Activated CD8-positive, alpha-beta T cell treated with anti-CD3 and anti-CD28 coated beads for 36 hours (primary cell): ENCODE measurements around the gene LAD1. TPM values are rescaled to one million over a fixed set of nuclear protein-coding genes. Genes with fewer than 3 reads are reported as not detected.

Source experiments
- ATAC-seq: fragments of 200-7000 bp; cut with Tn5 transposase; one replicate; pipeline ENCODE4 v1.10.0; 2021; ENCODE audit warnings: mild to moderate bottlenecking, moderate library complexity
- CTCF ChIA-PET: fragments of 350-600 bp; sonication (Branson Sonifier 250); formaldehyde crosslinking; loops from one replicate; lab custom pipeline; 2021; ENCODE audit warnings: antibody characterized with exemption; lab: Charles Lee
- POLR2A ChIA-PET: fragments of 350-600 bp; sonication (Branson Sonifier 250); formaldehyde crosslinking; loops from one replicate; lab custom pipeline; 2021; ENCODE audit warnings: antibody characterized with exemption; lab: Charles Lee
- DNase-seq: peaks from one replicate; pipeline ENCODE4 v3.0.0-alpha.2; 2020
- H3K27ac Mint-ChIP-seq: one replicate; pipeline ENCODE4 v1.8.0; 2021; ENCODE audit warnings: mild to moderate bottlenecking, mixed read lengths
- H3K27me3 Mint-ChIP-seq: one replicate; pipeline ENCODE4 v1.8.0; 2021; ENCODE audit warnings: mixed read lengths
- H3K36me3 Mint-ChIP-seq: one replicate; pipeline ENCODE4 v1.8.0; 2021; ENCODE audit warnings: low read depth, mixed read lengths
- H3K4me1 Mint-ChIP-seq: one replicate; pipeline ENCODE4 v1.8.0; 2021; ENCODE audit warnings: low read depth, mixed read lengths
- H3K4me3 Mint-ChIP-seq: one replicate; pipeline ENCODE4 v1.8.0; 2021; ENCODE audit warnings: mild to moderate bottlenecking, moderate library complexity, mixed read lengths
- H3K9me3 Mint-ChIP-seq: one replicate; pipeline ENCODE4 v1.8.0; 2021; ENCODE audit warnings: mixed read lengths
- CTCF ChIP-seq: fragments of 200-600 bp; IDR thresholded peaks from one replicate; pipeline ENCODE4 v1.8.0; 2022; ENCODE audit warnings: antibody characterized with exemption, mild to moderate bottlenecking
- intact Hi-C: fragments of 100-400 bp; cut with micrococcal nuclease; formaldehyde crosslinking; loops from one replicate; pipeline ENCODE4 v1.10.0; 2022
- total RNA-seq, 2 experiments: library from RNA; stranded (reverse); gene quantifications; one replicate each; pipeline ENCODE4 v1.2.3, GENCODE V29; 2021

LAD1 gene
- total RNA-seq = not detected

- no peak for TF ChIP-seq CTCF
- H3K27ac Mint-ChIP-seq = no peak within 1 kb of the TSS
- POLR2A ChIA-PET = no interaction called here
- intact Hi-C loops = no loop called here
- no peaks in the 10 kb centered on the region for H3K4me1 Mint-ChIP-seq
- CTCF ChIA-PET = no interaction called here
- no peaks in the 10 kb centered on the region for H3K36me3 Mint-ChIP-seq
- DNase-seq (no peak), ATAC-seq (no peak)
- no peaks in the 10 kb centered on the region for H3K9me3 Mint-ChIP-seq
- H3K27me3 Mint-ChIP-seq = peaks cover 27% of the 10 kb centered on the region
- no peak within 1 kb of the TSS for H3K4me3 Mint-ChIP-seq
Observed at GRCh38 chr1:201399018-201399351, at the start of gene LAD1. Gene LAD1, minus strand, starts transcription at chr1:201399324. Its CDS starts 18 bp downstream, at chr1:201399306.

GRCh38 chr1:201447903-201448871 is 49.1 kb upstream of the LAD1 start:
- no peaks in the 10 kb centered on the region for H3K9me3 Mint-ChIP-seq
- ChIA-PET POLR2A (no interaction called here), CTCF (interaction anchor here (0.6 to 9.5 kb wide), 31 partner anchors 8 to 524 kb away, joined by 3 to 149 read pairs (median 4); partner anchors contain the start of genes CSRP1 and PHLDA3)
- H3K4me1 Mint-ChIP-seq = peaks cover 8% of the 10 kb centered on the region
- intact Hi-C loops = loop anchor here (5.0 kb wide), 2 partner anchors 34 to 64 kb away; no protein-coding TSS in a partner anchor
- H3K27ac Mint-ChIP-seq = no peak overlapping the region
- H3K4me3 Mint-ChIP-seq = no peak overlapping the region
- peak; percentile 98 for ATAC-seq
- no peaks in the 10 kb centered on the region for H3K36me3 Mint-ChIP-seq
- H3K27me3 Mint-ChIP-seq = peaks cover 16% of the 10 kb centered on the region
- peak; percentile 84 for DNase-seq
- peak; percentile 72 for TF ChIP-seq CTCF

- Mint-ChIP-seq H3K4me1 (peaks cover 3% of the 10 kb centered on the region), H3K27me3 (peaks cover 16% of the 10 kb centered on the region), H3K36me3 (no peaks in the 10 kb centered on the region), H3K27ac (no peak overlapping the region), H3K9me3 (no peaks in the 10 kb centered on the region), H3K4me3 (no peak overlapping the region)
- ChIA-PET POLR2A (no interaction called here), CTCF (interaction anchor here (1.2 to 9.5 kb wide), 4 partner anchors 11 to 67 kb away, joined by 5 to 149 read pairs (median 95); no protein-coding TSS in a partner anchor)
- ATAC-seq = no peak
- no peak for TF ChIP-seq CTCF
- intact Hi-C loops = loop anchor here (5.0 kb wide), 2 partner anchors 37 to 67 kb away; no protein-coding TSS in a partner anchor
- DNase-seq = no peak
Observed at GRCh38 chr1:201445310-201445709, 46.2 kb upstream of the LAD1 start.

GRCh38 chr1:201444792-201445191 is 45.7 kb upstream of the LAD1 start:
- CTCF ChIA-PET = interaction anchor here (1.2 to 9.5 kb wide), 3 partner anchors 10 to 68 kb away, joined by 5 to 149 read pairs (median 76); no protein-coding TSS in a partner anchor
- intact Hi-C loops = loop anchor here (5.0 kb wide), 2 partner anchors 38 to 68 kb away; no protein-coding TSS in a partner anchor

More at GRCh38 chr1:201444792-201445191, 45.7 kb upstream of the LAD1 start:
- Mint-ChIP-seq H3K27me3 (peaks cover 14% of the 10 kb centered on the region), H3K9me3 (no peaks in the 10 kb centered on the region), H3K4me3 (no peak overlapping the region), H3K27ac (no peak overlapping the region), H3K4me1 (peaks cover 3% of the 10 kb centered on the region), H3K36me3 (no peaks in the 10 kb centered on the region)
- DNase-seq (no peak), ATAC-seq (no peak)
- POLR2A ChIA-PET = no interaction called here
- TF ChIP-seq CTCF = no peak
